Memory B cell (primary cell): ENCODE results near the gene DTNB.
A peak's percentile ranks its signal among the peaks of the same experiment; 100 is the strongest.

Experiments used
- ATAC-seq: fragments of 150-1000 bp; cut with Tn5 transposase; 2 replicates; pipeline ENCODE4 v1.10.0; 2021; ENCODE audit warnings: low read depth, mild to moderate bottlenecking, moderate library complexity
- DNase-seq, 2 donors: peaks; one replicate each; pipeline ENCODE4 v3.0.0; 2022; ENCODE audit warnings: low spot score in 2 of 2
- H3K27ac Mint-ChIP-seq: one replicate; pipeline ENCODE4 v1.8.0; 2022; ENCODE audit warnings: mild to moderate bottlenecking, moderate library complexity, mixed read lengths
- H3K27me3 Mint-ChIP-seq: one replicate; pipeline ENCODE4 v1.8.0; 2022; ENCODE audit warnings: mixed read lengths
- H3K36me3 Mint-ChIP-seq: one replicate; pipeline ENCODE4 v1.8.0; 2022; ENCODE audit warnings: mild to moderate bottlenecking, mixed read lengths
- H3K4me1 Mint-ChIP-seq: one replicate; pipeline ENCODE4 v1.8.0; 2022; ENCODE audit warnings: mixed read lengths
- H3K4me3 Mint-ChIP-seq: one replicate; pipeline ENCODE4 v1.8.0; 2022; ENCODE audit warnings: mild to moderate bottlenecking, moderate library complexity, mixed read lengths
- H3K9me3 Mint-ChIP-seq: one replicate; pipeline ENCODE4 v1.8.0; 2022; ENCODE audit warnings: mixed read lengths

DTNB gene

DNA sequence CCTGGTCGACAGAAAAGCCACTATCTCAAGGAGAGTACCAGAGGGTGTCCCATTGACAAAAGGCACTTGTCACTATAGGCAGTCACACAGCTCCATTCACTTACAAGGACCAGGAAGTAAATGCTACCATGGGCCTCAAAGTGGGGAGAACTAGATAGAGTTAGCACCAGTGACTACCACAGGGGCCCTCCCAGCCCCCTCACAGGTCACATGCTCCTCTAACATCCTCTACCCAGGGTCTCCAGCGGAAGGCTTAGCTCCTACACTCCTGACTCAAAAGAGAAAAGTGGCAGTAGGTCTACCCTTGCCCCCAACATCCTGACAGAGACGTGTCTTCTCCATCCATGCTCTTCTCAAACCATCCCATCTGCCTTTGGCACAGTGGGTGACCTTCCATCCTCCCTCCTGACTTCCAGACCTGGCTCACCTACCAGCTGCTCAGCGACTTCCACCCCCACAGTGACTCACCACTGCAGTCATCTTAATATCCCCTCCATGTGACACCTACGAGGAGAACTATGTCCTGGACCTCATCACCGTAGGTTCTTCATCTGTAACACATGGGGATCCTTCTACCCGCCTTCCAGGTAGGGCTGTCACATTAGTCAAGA, 326.1 kb downstream of the DTNB start:
- DNase-seq (no peak), ATAC-seq (no peak)
- Mint-ChIP-seq H3K36me3 (peaks cover 3% of the 10 kb centered on the region), H3K27ac (no peak overlapping the region), H3K4me1 (peaks cover 7% of the 10 kb centered on the region), H3K27me3 (no peaks in the 10 kb centered on the region), H3K9me3 (peaks cover 3% of the 10 kb centered on the region), H3K4me3 (no peak overlapping the region)

DNA sequence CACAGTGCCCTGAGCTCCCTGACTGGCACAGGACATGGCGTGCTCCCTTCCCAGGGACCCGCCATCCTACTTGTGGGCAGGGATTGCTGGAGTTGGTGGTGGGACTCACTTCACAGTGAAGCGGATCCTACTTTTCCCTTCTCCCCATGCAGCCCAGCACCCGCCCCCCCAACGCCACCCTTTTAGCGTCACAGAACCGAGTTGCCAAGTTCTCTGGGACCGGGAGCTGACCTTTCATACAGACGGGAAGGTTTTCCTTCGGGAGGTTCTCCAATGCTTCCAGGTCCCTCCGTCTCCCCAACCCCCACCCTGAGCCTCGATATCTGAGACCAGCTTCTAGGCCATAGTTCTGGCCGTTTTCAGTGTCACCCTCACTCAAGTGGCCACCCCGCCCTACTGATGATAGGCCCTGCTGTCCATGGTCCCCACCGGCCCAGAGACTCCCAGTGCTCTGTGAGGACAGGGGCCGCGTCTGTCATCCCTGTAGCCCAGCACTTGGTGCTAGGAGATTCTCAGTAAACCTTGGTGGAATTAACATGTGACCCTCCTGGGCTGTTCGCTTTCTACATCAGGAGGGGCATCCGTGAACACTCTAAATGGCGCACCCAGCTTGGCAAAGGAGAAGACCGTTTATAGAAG, 330.1 kb downstream of the DTNB start:
- DNase-seq (no peak), ATAC-seq (no peak)
- Mint-ChIP-seq H3K27me3 (no peaks in the 10 kb centered on the region), H3K27ac (no peak overlapping the region), H3K9me3 (no peaks in the 10 kb centered on the region), H3K4me3 (peak overlapping the region; percentile 92), H3K4me1 (peaks cover 4% of the 10 kb centered on the region), H3K36me3 (no peaks in the 10 kb centered on the region)

DNA sequence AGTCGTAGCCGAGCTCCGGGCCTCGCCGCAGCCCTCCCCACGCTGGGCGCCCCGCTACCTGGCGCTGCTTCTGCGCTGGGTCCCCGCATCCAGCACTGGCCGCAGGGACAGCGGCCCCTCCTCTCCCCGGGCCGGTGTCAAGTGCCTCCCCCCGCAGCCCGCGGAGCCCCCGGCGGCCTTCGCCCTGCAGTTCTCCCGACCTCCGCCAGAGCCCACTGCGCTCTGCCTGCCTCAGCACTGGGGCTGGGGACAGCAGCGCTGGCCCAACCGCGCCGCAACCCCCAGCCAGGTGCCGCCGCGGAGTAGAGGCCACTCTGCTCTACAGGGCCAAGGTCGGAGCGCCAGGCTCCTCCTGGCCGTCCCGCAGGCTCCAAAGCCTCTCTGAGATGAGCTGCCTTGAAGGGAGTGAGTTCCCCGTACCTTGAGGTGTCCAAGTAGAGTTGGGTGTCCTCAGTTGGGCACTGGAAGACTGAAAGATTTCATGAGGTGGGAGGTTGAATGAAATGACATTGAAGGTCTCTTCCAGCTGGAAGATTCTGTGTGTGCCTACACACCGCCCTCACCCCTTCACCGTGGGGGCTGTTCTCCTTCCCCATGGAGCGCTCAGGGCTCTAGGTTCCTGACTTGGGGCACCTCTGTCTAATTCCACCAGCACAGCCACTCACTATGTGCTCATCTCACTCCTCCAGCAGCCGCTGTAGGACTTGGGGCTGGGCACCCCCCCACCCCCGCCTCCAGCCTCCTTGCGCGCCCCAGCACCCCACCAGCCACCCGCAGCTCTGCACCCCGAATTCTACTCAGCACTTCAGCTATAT, 330.8 kb downstream of the DTNB start:
- H3K4me3 Mint-ChIP-seq = peak overlapping the region; percentile 92
- peaks cover 4% of the 10 kb centered on the region for H3K4me1 Mint-ChIP-seq
- peak; percentile 87 for ATAC-seq

DNA sequence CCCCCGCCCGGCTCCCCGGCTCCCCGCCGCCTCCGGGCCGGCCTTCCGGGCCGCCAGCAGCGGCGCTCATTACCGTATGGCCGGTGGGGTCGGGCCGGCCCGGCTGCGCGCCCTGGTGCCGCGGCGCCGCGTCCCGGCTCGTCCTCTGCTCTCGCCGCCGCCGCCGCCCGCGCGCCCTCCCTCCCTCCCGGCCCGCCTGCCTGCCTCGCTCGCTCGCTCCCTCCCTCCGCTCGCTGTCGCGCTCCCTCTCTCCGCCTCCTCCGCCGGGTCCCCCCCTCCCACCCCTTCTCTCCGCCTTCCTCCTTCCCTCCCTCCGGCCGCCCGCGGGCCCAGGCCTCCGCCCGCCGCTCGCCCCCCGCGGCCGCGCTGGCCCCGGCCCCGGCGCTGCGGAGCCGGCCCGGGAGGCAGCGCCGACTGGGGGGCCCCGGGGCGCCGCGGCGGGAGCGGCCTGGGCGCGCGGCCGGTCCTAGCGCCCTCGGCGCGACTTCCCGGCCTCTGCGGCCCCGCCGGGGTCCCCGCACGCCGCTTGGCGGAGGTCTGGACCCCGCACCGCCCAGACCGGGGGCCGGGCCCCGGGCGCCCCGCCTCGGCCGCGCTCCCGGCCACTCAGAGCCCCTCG, 331.5 kb downstream of the DTNB start, which contains the start of gene DNMT3A:
Gene DNMT3A (minus strand): TSS at position 173 of the 619 bp plus-strand sequence. CDS start 27,941 bp downstream, outside the sequence.
- Mint-ChIP-seq H3K9me3 (no peaks in the 10 kb centered on the region), H3K4me3 (peak within 1 kb of the TSS; percentile 92), H3K36me3 (no peaks in the 10 kb centered on the region), H3K4me1 (peaks cover 10% of the 10 kb centered on the region), H3K27me3 (no peaks in the 10 kb centered on the region), H3K27ac (peak within 1 kb of the TSS; percentile 90)
- ATAC-seq (peak; percentile 44), DNase-seq (peak in 1 of 2 donors; percentile 33)

More for the DNA sequence above, 330.8 kb downstream of the DTNB start:
- H3K36me3 Mint-ChIP-seq = no peaks in the 10 kb centered on the region
- peak; percentile 84 to 87 for DNase-seq
- H3K27ac Mint-ChIP-seq = peak overlapping the region; percentile 90
- H3K9me3 Mint-ChIP-seq = no peaks in the 10 kb centered on the region
- H3K27me3 Mint-ChIP-seq = no peaks in the 10 kb centered on the region

DNA sequence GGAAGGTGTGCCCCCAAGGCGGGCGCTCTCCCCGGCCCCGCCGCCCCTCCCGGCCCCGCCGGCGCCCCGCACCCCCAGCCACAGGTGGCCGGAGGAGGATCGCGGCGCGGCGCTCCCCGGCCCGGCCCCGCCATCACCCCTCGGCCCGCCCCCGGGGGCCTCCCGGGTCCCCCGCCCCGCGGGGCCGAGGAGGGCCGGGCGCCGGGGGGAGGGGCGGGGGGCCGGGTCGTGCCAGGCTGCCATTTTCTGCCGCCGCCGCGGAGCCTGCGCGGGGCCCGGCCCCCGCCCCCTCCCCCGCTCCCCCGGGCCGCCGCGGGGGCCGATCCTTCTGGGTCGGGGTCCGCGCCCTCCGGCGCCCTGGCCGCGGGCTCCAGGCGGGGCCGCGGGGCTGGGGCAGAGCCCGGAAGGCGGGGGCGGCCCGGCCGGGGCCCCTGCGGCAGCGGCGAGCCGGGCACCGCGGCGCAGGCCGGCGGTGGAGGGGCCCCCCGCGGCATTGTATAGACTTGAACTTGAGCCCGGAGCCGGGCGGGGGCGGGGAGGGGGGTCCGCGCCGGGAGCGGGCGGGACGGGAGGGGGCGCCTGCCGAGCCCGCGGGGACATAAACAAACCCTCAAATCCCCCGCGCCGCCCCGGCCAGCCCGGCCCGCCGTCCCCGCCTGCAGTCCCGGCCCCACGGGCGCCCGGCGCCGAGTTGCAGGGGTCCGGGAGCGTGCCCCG, 332.2 kb downstream of the DTNB start:
- H3K36me3 Mint-ChIP-seq = no peaks in the 10 kb centered on the region
- DNase-seq = peak in 1 of 2 donors; percentile 40
- no peaks in the 10 kb centered on the region for H3K9me3 Mint-ChIP-seq

DNA sequence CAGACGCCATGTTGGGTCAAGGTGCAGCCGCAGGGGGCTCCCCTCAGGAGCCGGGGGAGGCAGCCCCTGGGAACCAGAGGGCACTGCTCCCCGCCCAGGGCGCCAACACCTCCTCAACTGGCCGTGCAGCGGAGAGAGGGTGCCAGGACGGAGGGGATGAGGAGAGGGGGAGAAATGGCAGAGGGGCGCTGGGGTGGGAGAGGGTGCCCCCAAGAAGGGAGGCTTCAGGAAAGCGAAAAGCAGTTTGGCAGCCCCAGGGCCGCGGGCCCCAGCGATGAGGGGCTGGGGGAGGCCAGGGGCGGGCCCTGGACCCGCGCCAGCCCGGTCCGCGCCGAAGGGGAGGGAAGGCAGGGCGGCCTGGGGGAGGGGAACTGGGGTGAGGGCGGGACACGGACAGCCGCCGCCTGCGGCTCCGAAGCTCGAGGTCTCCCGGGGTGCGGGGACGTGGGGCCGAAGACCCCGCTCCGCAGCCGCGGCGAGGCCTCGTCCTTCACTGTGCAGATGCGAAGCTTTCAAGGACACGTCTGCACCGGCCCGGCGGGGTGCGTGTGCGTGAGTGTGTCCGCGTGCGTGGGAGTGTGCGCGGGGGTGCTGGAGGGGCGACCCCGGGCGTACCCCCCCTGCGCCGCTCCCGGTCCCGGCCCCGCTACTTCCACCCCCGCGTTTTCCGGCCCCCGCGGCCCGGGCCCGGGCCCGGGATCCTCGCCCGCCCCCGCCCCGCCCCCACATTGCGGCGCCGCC, 333.0 kb downstream of the DTNB start:
- no peaks in the 10 kb centered on the region for H3K9me3 Mint-ChIP-seq
- peaks cover 16% of the 10 kb centered on the region for H3K4me1 Mint-ChIP-seq
- H3K4me3 Mint-ChIP-seq = peak overlapping the region; percentile 76
- ATAC-seq = no peak
- no peak overlapping the region for H3K27ac Mint-ChIP-seq
- DNase-seq = no peak
- H3K27me3 Mint-ChIP-seq = no peaks in the 10 kb centered on the region
- H3K36me3 Mint-ChIP-seq = no peaks in the 10 kb centered on the region

More for the DNA sequence above, 332.2 kb downstream of the DTNB start:
- Mint-ChIP-seq H3K4me3 (no peak overlapping the region), H3K27ac (no peak overlapping the region), H3K27me3 (no peaks in the 10 kb centered on the region), H3K4me1 (peaks cover 13% of the 10 kb centered on the region)
- peak; percentile 8 for ATAC-seq

DNA sequence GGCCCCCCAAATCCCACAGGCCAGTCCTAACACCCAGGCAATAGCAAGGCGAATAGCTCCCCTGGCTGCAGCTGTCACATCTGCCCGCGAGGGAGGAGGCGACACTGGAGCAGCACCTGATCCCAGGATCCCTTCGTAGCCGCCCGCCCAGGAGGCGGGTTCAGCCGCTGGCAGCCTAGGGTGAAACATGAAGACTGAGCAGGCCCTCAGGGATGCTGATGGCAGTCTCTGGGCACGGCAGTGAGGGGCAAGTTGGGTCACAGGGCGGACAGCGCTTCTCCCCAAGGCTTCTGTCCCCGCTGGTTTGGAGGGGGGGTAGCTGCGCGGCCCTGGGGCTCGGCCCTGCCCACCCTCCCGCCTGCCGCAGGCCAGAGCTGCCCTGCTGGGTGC, 333.6 kb downstream of the DTNB start:
- ATAC-seq = no peak
- peaks cover 16% of the 10 kb centered on the region for H3K4me1 Mint-ChIP-seq

DNA sequence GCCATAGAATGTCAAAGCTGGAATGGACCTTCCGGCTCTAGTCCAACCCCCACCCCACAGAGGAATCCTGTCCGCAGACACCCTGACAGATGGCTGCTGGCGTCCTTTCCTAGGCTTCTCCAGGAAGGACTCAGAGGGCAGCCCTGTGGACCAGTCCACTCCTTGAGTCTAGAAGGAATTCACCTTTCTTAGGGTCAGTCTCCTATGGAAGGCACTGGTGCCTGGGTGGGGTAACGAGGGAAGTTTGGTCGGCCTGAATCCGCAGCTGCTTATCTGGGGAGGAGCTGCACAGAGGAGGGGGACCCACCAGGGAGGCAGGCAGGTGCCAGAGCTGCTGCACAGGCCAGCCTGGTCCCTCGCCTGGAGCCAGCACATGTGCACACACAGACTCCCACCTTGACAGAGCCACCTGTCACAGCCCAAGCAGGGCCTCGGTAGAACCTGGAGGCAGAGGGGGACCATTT, 334.1 kb downstream of the DTNB start:
- ATAC-seq = no peak
- Mint-ChIP-seq H3K4me1 (peaks cover 21% of the 10 kb centered on the region), H3K9me3 (no peaks in the 10 kb centered on the region), H3K27me3 (no peaks in the 10 kb centered on the region), H3K27ac (no peak overlapping the region), H3K36me3 (no peaks in the 10 kb centered on the region), H3K4me3 (peak overlapping the region; percentile 69)
- DNase-seq = no peak

More for the DNA sequence above, 333.6 kb downstream of the DTNB start:
- Mint-ChIP-seq H3K9me3 (no peaks in the 10 kb centered on the region), H3K27ac (no peak overlapping the region), H3K36me3 (no peaks in the 10 kb centered on the region), H3K27me3 (no peaks in the 10 kb centered on the region), H3K4me3 (peak overlapping the region; percentile 69)
- no peak for DNase-seq

DNA sequence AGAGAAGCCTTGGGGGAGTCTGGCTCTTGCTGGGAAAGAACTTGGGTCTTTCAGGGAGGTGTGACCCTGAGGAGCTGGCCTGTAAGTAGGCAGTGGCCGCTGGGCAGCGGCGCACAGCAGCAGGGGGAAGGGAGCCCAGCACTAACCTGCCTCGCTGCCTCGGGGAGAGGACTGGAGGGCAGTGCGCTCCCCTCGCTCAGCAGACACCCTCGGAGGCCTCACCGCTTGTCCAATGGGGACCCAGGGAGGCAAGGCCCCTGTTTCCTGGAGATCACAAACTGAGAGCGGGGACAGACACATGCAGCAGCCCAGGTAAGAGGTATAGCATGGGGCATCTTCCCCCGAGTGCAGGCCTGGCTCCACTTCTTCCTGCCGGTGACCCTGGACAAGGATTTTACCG, 335.0 kb downstream of the DTNB start:
- ATAC-seq = no peak
- H3K27ac Mint-ChIP-seq = no peak overlapping the region
- no peak overlapping the region for H3K4me3 Mint-ChIP-seq
- H3K36me3 Mint-ChIP-seq = no peaks in the 10 kb centered on the region
- no peaks in the 10 kb centered on the region for H3K27me3 Mint-ChIP-seq
- DNase-seq = no peak
- no peaks in the 10 kb centered on the region for H3K9me3 Mint-ChIP-seq
- peaks cover 23% of the 10 kb centered on the region for H3K4me1 Mint-ChIP-seq

DNA sequence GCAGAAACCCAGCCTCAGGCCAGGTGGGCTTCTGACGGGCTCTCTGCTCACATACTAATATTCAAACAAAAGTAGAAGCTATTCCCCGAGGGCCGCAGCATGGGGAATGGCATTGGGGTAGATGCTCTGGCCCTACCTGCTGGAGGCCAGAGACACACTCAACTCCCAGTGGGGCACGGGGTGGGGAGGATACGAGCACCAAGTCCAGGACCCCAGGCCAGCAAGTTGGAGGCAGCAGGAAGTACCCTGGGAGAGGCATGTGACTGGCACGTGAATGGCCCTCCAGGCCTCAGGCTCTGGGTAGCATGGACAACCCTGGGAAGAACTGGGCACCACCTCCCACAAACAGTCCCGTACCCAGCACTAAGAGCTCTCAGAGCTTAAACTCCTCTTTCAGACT, 335.5 kb downstream of the DTNB start:
- Mint-ChIP-seq H3K4me3 (no peak overlapping the region), H3K4me1 (peaks cover 23% of the 10 kb centered on the region), H3K9me3 (no peaks in the 10 kb centered on the region), H3K27ac (no peak overlapping the region), H3K27me3 (no peaks in the 10 kb centered on the region), H3K36me3 (no peaks in the 10 kb centered on the region)
- ATAC-seq (no peak), DNase-seq (no peak)

DNA sequence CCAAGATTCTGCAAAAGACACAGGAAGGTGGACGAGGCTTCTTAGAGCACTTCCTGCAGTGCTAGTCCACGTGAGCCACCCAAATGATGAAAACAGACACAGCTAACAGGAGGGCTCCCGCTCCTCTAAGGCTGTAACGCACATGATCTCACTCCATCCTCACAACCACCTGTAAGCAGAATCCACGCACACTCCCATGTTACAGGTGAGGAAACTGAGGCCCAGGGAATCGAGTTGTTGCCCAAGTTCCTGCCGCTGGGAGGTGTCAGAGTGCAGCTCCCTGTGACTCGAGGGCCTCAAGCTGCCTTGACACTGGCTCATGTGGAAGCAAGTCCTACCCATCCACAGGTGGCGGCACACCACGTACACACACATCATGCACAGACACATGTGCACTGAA, 336.1 kb downstream of the DTNB start:
- ATAC-seq = no peak
- Mint-ChIP-seq H3K27ac (no peak overlapping the region), H3K4me1 (peaks cover 24% of the 10 kb centered on the region), H3K9me3 (no peaks in the 10 kb centered on the region), H3K27me3 (no peaks in the 10 kb centered on the region), H3K36me3 (no peaks in the 10 kb centered on the region), H3K4me3 (no peak overlapping the region)
- DNase-seq = no peak

DNA sequence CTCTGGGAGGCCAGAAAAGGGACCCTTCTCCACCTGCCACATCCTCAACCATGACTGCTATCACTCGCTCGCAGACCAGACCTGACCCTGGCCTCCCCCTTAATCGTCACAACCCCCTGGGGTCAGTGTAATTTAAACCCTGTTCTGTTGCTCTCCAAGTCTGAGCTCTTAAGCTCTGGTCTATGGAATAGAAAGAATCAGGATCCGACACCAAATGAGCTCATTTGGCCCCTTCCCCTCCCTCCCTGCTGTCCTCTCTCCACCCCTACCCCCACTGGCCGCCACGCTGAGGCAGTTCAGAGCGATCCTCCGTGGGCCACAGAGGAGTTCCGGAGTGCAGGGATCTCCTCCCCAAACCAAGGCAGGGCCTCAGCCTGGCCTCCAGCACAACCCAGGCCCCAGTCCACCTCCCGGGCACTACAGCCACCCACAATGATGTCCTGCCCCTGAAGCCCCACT, 337.0 kb downstream of the DTNB start:
- H3K27ac Mint-ChIP-seq = peak overlapping the region; percentile 63
- ATAC-seq (no peak), DNase-seq (no peak)
- no peaks in the 10 kb centered on the region for H3K27me3 Mint-ChIP-seq
- H3K9me3 Mint-ChIP-seq = no peaks in the 10 kb centered on the region
- peaks cover 29% of the 10 kb centered on the region for H3K4me1 Mint-ChIP-seq
- peaks cover 3% of the 10 kb centered on the region for H3K36me3 Mint-ChIP-seq
- H3K4me3 Mint-ChIP-seq = no peak overlapping the region

DNA sequence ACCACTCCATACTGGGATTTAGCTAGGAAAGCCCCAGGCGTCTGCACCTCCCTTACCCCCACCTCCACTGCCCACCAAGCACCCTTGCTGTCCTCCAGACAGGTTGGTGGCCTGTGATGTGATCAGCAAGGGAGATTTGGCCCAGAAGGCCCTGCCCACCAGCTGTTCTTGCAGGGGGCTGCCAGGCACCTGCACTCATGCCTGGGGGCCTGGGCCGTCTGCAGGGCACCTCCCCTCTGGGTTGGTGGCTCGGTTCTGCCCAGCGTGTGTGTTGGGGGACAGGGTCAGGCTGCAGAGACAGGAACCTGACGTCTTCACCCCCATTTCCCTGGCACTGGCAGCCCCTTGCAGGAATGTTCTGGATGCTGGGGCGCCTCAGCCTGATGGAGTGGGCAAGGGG, 337.4 kb downstream of the DTNB start:
- H3K4me3 Mint-ChIP-seq = no peak overlapping the region
- H3K27me3 Mint-ChIP-seq = no peaks in the 10 kb centered on the region
- no peaks in the 10 kb centered on the region for H3K9me3 Mint-ChIP-seq
- H3K4me1 Mint-ChIP-seq = peaks cover 29% of the 10 kb centered on the region
- peaks cover 3% of the 10 kb centered on the region for H3K36me3 Mint-ChIP-seq
- H3K27ac Mint-ChIP-seq = no peak overlapping the region
- DNase-seq = no peak
- no peak for ATAC-seq
